Activated CD8-positive, alpha-beta T cell treated with anti-CD3 and anti-CD28 coated beads, Interleukin-2, amount 10 ng/mL, durations not matched to agents 7 days and 5 days (primary cell): ENCODE data around the gene PWP2. TPM values are rescaled to one million over a fixed set of nuclear protein-coding genes. Genes with fewer than 3 reads are reported as not detected.
"Not testable (repeated sequence)": the region's sequence is repeated elsewhere in the genome, so short reads cannot be mapped to it uniquely, and the experiment has no call there.

Source experiments
- ATAC-seq: fragments of 150-1000 bp; cut with Tn5 transposase; one replicate; pipeline ENCODE4 v1.10.0; 2021; ENCODE audit warnings: moderate library complexity
- CTCF ChIA-PET: fragments of 350-600 bp; sonication (Branson Sonifier 250); formaldehyde crosslinking; loops from one replicate; lab custom pipeline; 2021; ENCODE audit warnings: antibody characterized with exemption; lab: Charles Lee
- POLR2A ChIA-PET: fragments of 350-600 bp; sonication (Branson Sonifier 250); formaldehyde crosslinking; loops from one replicate; lab custom pipeline; 2021; ENCODE audit warnings: antibody characterized with exemption; lab: Charles Lee
- DNase-seq: peaks from one replicate; pipeline ENCODE4 v3.0.0-alpha.2; 2020
- H3K27ac Mint-ChIP-seq: one replicate; pipeline ENCODE4 v1.8.0; 2021; ENCODE audit warnings: mild to moderate bottlenecking, mixed read lengths
- H3K27me3 Mint-ChIP-seq: one replicate; pipeline ENCODE4 v1.8.0; 2021; ENCODE audit warnings: low read depth, mixed read lengths
- H3K36me3 Mint-ChIP-seq: one replicate; pipeline ENCODE4 v1.8.0; 2021; ENCODE audit warnings: low read depth, mixed read lengths
- H3K4me1 Mint-ChIP-seq: one replicate; pipeline ENCODE4 v1.8.0; 2021; ENCODE audit warnings: low read depth, mixed read lengths
- H3K4me3 Mint-ChIP-seq: one replicate; pipeline ENCODE4 v1.8.0; 2021; ENCODE audit warnings: mild to moderate bottlenecking, mixed read lengths
- H3K9me3 Mint-ChIP-seq: one replicate; pipeline ENCODE4 v1.8.0; 2022; ENCODE audit warnings: mixed read lengths; ENCODE audit not compliant: insufficient read depth
- total RNA-seq, 2 experiments: library from RNA; stranded (reverse); gene quantifications; one replicate each; pipeline ENCODE4 v1.2.3, GENCODE V29; 2021

Gene PWP2
- total RNA-seq, 2 experiments from 2014 or later, result 2.9 to 8.0 TPM

DNA sequence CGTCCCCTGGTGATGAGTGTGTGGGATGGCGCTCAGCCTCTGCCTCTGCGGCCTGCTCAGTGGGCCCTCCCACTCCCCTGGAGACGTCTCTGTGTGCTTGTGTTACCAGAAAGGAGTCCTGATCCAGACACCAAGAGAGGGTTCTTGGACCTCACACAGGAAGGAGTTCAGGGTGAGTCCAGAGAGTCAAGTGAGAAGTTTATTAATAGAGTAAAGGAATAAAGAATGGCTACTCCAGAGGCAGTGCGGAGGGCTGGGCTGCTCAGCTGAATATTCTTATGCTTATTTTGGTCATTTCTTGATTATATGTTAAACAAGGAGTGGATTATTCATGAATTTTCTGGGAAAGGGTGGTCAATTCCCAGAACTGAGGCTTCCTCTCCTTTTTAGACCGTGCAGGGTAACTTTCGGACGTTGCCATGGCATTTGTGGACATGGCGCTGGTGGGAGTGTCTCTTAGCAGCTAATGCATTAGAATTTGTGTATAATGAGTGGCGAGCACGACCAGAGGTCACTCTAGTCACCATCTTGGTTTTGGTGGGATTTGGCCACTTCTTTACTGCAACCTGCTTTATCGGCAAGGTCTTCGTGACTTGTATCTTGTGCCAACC lies 64.9 kb downstream of the PWP2 start:
- H3K27ac Mint-ChIP-seq, POLR2A ChIA-PET, H3K27me3 Mint-ChIP-seq, H3K9me3 Mint-ChIP-seq, H3K36me3 Mint-ChIP-seq, CTCF ChIA-PET, H3K4me3 Mint-ChIP-seq, ATAC-seq, H3K4me1 Mint-ChIP-seq, DNase-seq: not testable (repeated sequence)

DNA sequence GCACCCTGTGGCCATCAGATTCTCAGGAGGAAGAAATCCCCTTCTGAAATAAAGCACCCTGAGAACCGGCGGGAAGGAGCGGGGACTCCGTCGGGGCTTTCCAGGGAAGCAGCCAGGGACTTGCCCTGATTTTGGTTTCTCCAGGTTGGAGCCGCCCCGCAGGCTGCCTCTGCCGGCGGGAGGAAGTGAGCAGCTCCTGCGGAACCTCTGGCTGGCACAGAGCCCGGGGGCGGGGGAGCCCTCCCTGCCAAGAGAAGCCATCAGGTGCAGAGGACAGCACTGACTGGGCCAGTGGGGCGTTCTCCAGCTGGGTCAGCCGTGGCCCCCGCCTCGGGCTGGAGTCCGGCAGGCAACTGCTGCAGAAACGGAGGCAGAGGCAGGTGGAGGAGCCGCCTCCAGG lies 65.5 kb downstream of the PWP2 start:
- DNase-seq, ATAC-seq, H3K27me3 Mint-ChIP-seq: not testable (repeated sequence)

DNA sequence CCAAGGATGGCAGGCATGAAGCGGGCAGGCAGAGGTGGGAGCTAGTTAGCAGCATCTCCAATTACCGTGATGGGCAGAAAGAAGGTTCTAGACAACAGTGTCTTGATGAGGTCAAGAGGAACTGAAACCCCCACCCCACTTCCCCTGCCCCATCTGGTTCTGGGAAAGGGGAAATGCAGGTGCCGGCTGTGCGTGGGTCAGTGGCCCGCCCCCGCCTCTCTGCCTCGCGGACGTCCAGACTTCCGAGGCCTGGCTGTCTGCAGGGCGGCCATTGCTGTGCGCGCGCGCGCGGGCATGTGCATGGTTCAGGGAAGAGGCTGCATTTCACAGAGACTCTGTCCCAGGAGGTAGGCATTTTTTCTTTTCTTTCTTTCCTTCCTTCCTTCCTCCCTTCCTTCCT lies 68.0 kb downstream of the PWP2 start:
- H3K9me3 Mint-ChIP-seq, H3K27ac Mint-ChIP-seq, POLR2A ChIA-PET, H3K36me3 Mint-ChIP-seq, CTCF ChIA-PET, H3K4me3 Mint-ChIP-seq, ATAC-seq, H3K4me1 Mint-ChIP-seq, H3K27me3 Mint-ChIP-seq, DNase-seq: not testable (repeated sequence)

More for the DNA sequence above, 65.5 kb downstream of the PWP2 start:
- CTCF ChIA-PET, H3K4me1 Mint-ChIP-seq, H3K4me3 Mint-ChIP-seq, H3K36me3 Mint-ChIP-seq, H3K27ac Mint-ChIP-seq, H3K9me3 Mint-ChIP-seq, POLR2A ChIA-PET: not testable (repeated sequence)

DNA sequence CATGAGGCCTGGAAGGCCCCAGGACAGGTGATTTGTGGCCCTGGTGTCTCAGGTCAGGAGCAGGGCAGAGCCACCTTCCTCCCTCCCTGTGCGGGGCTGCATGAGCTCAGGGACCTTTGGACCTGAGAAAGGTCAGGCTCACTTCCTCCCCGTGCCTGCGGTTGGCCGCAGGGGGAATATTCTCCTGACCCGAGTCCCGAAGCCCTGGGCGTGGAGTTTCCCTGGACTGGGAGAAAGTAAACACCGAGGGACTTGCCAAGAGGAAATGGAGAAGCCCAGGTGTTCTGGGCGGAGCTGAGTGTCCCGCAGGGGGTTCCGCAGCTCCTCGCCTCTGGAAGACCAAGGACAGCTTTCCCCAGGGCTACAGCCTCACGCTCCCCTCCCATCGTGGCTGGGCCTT lies 68.9 kb downstream of the PWP2 start:
- H3K27me3 Mint-ChIP-seq, ATAC-seq, POLR2A ChIA-PET, H3K4me3 Mint-ChIP-seq, H3K9me3 Mint-ChIP-seq, CTCF ChIA-PET, H3K27ac Mint-ChIP-seq, H3K4me1 Mint-ChIP-seq, DNase-seq, H3K36me3 Mint-ChIP-seq: not testable (repeated sequence)

Other genes with a start within 250 kb of the PWP2 start
- 10 to 100 TPM; 70.4 to 72.5 TPM for gene AGPAT3, start 242.2 kb upstream of the PWP2 start, total RNA-seq
- 10 to 100 TPM; 72.2 to 82.7 TPM for gene TRAPPC10, start 95.1 kb upstream of the PWP2 start, total RNA-seq
- 10 to 100 TPM in 1 of 2 experiments, 1 to 10 TPM in 1; 8.2 to 10.6 TPM for gene GATD3, start 26.3 kb downstream of the PWP2 start, total RNA-seq
- 1 to 10 TPM; 1.8 to 2.0 TPM for gene ICOSLG, start 133.5 kb downstream of the PWP2 start, total RNA-seq
- gene DNMT3L, start 154.5 kb downstream of the PWP2 start, total RNA-seq, result not detected
- gene AIRE, start 178.5 kb downstream of the PWP2 start, total RNA-seq, result not detected
- gene PFKL, start 192.7 kb downstream of the PWP2 start, total RNA-seq, result 100 to 1,000 TPM; 191 to 199 TPM
- gene CFAP410, start 232.0 kb downstream of the PWP2 start, total RNA-seq, result 10 to 100 TPM; 16.8 to 17.4 TPM
- gene TRPM2, start 246.2 kb downstream of the PWP2 start, total RNA-seq, result 10 to 100 TPM; 35.6 to 40.9 TPM